Measurements from ENCODE around the gene SHC2. TPM values are rescaled to one million over a fixed set of nuclear protein-coding genes. Genes with fewer than 3 reads are reported as not detected.
A peak's percentile ranks its signal among the peaks of the same experiment; 100 is the strongest.
"Not testable (repeated sequence)": the region's sequence is repeated elsewhere in the genome, so short reads cannot be mapped to it uniquely, and the experiment has no call there.

The SHC2 gene
- total and polyA plus RNA-seq, 2 donors from 2014 or later, result 10.7 to 24.4 TPM

- no peak for FAIRE-seq
- Histone ChIP-seq H3K9ac (ENCODE audit: low read length in 3 of 3) (no peak overlapping the region), H3K4me1 (ENCODE audit: control insufficient read depth in 2 of 3, insufficient read depth in 2 of 3, low read depth in 1 of 3, low read length in 3 of 3) (no peaks in the 10 kb centered on the region), H3K27me3 (ENCODE audit: control insufficient read depth, insufficient read depth, low read length) (no peaks in the 10 kb centered on the region), H3K4me3 (ENCODE audit: low read length in 3 of 3) (no peak overlapping the region), H3K36me3 (ENCODE audit: control insufficient read depth in 2 of 3, insufficient read depth in 3 of 3, low read length in 3 of 3) (peaks cover 0 to 8% (median 0%) of the 10 kb centered on the region in 3 donors), H3K9me3 (ENCODE audit: control insufficient read depth in 2 of 3, insufficient read depth in 1 of 3, low read length in 3 of 3) (no peaks in the 10 kb centered on the region), H3K27ac (ENCODE audit: low read depth in 2 of 2, low read length in 2 of 2) (no peak overlapping the region)
- intact Hi-C loops (cut with DNase I), result no loop called here
- TF ChIP-seq CTCF (IDR thresholded peaks at IDR 0.05; ENCODE audit: borderline replicate concordance, extremely low read depth, insufficient read depth), result no peak
- peak in 1 of 5 donors; percentile 49 for DNase-seq
Measured at GRCh38 chr19:430701-431100, 30.1 kb downstream of the SHC2 start.

GRCh38 chr19:428149-428548, 32.7 kb downstream of the SHC2 start:
- Histone ChIP-seq H3K4me1 (ENCODE audit: control insufficient read depth in 2 of 3, insufficient read depth in 2 of 3, low read depth in 1 of 3, low read length in 3 of 3) (no peaks in the 10 kb centered on the region), H3K27ac (ENCODE audit: low read depth in 2 of 2, low read length in 2 of 2) (no peak overlapping the region), H3K9me3 (ENCODE audit: control insufficient read depth in 2 of 3, insufficient read depth in 1 of 3, low read length in 3 of 3) (no peaks in the 10 kb centered on the region), H3K36me3 (ENCODE audit: control insufficient read depth in 2 of 3, insufficient read depth in 3 of 3, low read length in 3 of 3) (peaks cover 0 to 5% (median 0%) of the 10 kb centered on the region in 3 donors), H3K9ac (ENCODE audit: low read length in 3 of 3) (no peak overlapping the region), H3K27me3 (ENCODE audit: control insufficient read depth, insufficient read depth, low read length) (no peaks in the 10 kb centered on the region), H3K4me3 (ENCODE audit: low read length in 3 of 3) (no peak overlapping the region)
- intact Hi-C loops (cut with DNase I), result no loop called here
- DNase-seq (no peak), FAIRE-seq (no peak)
- TF ChIP-seq CTCF (IDR thresholded peaks at IDR 0.05; ENCODE audit: borderline replicate concordance, extremely low read depth, insufficient read depth), result no peak

GRCh38 chr19:427675-428074, 33.2 kb downstream of the SHC2 start:
- H3K9me3 ChIP-seq (ENCODE audit: control insufficient read depth in 2 of 3, insufficient read depth in 1 of 3, low read length in 3 of 3); intact Hi-C loops (cut with DNase I); H3K27me3 ChIP-seq (ENCODE audit: control insufficient read depth, insufficient read depth, low read length); H3K36me3 ChIP-seq (ENCODE audit: control insufficient read depth in 2 of 3, insufficient read depth in 3 of 3, low read length in 3 of 3); FAIRE-seq; DNase-seq; H3K9ac ChIP-seq (ENCODE audit: low read length in 3 of 3); H3K4me3 ChIP-seq (ENCODE audit: low read length in 3 of 3); H3K4me1 ChIP-seq (ENCODE audit: control insufficient read depth in 2 of 3, insufficient read depth in 2 of 3, low read depth in 1 of 3, low read length in 3 of 3); H3K27ac ChIP-seq (ENCODE audit: low read depth in 2 of 2, low read length in 2 of 2): not testable (repeated sequence)

- no peaks in the 10 kb centered on the region for H3K27me3 ChIP-seq (ENCODE audit: control insufficient read depth, insufficient read depth, low read length)
- no peak overlapping the region for H3K27ac ChIP-seq (ENCODE audit: low read depth in 2 of 2, low read length in 2 of 2)
- DNase-seq, result peak in 3 of 5 donors; percentile 36 to 47 (median 46)
- intact Hi-C loops (cut with DNase I), result no loop called here
- H3K4me3 ChIP-seq (ENCODE audit: low read length in 3 of 3), result no peak overlapping the region
- peaks cover 0 to 5% (median 0%) of the 10 kb centered on the region in 3 donors for H3K36me3 ChIP-seq (ENCODE audit: control insufficient read depth in 2 of 3, insufficient read depth in 3 of 3, low read length in 3 of 3)
- FAIRE-seq, result no peak
- H3K9ac ChIP-seq (ENCODE audit: low read length in 3 of 3), result no peak overlapping the region
- H3K9me3 ChIP-seq (ENCODE audit: control insufficient read depth in 2 of 3, insufficient read depth in 1 of 3, low read length in 3 of 3), result no peaks in the 10 kb centered on the region
- H3K4me1 ChIP-seq (ENCODE audit: control insufficient read depth in 2 of 3, insufficient read depth in 2 of 3, low read depth in 1 of 3, low read length in 3 of 3), result no peaks in the 10 kb centered on the region
- TF ChIP-seq CTCF (IDR thresholded peaks at IDR 0.05; ENCODE audit: borderline replicate concordance, extremely low read depth, insufficient read depth), result no peak
Measured at GRCh38 chr19:426725-427445, 33.9 kb downstream of the SHC2 start.

All from kidney (tissue), 14 donors.